Mesendoderm (in vitro differentiated cells): ENCODE results near the gene NEGR1.

Source experiments
- DNase-seq: peaks from one replicate; pipeline ENCODE4 v3.0.0; 2013
- H2AK5ac ChIP-seq: 2 replicates; pipeline ENCODE4 v1.6.1; 2013; ENCODE audit warnings: low read length, inconsistent platforms
- H2BK120ac ChIP-seq: 2 replicates; pipeline ENCODE4 v1.6.1; 2013; ENCODE audit warnings: low read depth, mild to moderate bottlenecking, low read length, moderate library complexity, mixed read lengths
- H2BK15ac ChIP-seq: replicated peaks from 2 replicates; pipeline ENCODE4 v1.6.1; 2013; ENCODE audit warnings: low read depth, mild to moderate bottlenecking, moderate library complexity
- H2BK5ac ChIP-seq: 2 replicates; pipeline ENCODE4 v1.6.1; 2013; ENCODE audit warnings: low read length, inconsistent platforms
- H3K18ac ChIP-seq: 2 replicates; pipeline ENCODE4 v1.6.1; 2013; ENCODE audit warnings: mild to moderate bottlenecking, low read length, mixed read lengths
- H3K23ac ChIP-seq: one replicate; pipeline ENCODE4 v1.6.1; 2013; ENCODE audit warnings: low read length
- H3K27ac ChIP-seq: 2 replicates; pipeline ENCODE4 v1.5.1; 2013; ENCODE audit warnings: low read depth, mild to moderate bottlenecking, inconsistent platforms, low read length, moderate library complexity
- H3K27me3 ChIP-seq: 2 replicates; pipeline ENCODE4 v1.6.1; 2013; ENCODE audit warnings: low read length, control low read depth, mild to moderate bottlenecking, inconsistent platforms; ENCODE audit not compliant: insufficient read depth, poor library complexity
- H3K36me3 ChIP-seq: 2 replicates; pipeline ENCODE4 v1.6.1; 2013; ENCODE audit warnings: low read length, inconsistent platforms; ENCODE audit not compliant: control insufficient read depth, insufficient read depth
- H3K4ac ChIP-seq: one replicate; pipeline ENCODE4 v1.6.1; 2013; ENCODE audit warnings: low read depth, mild to moderate bottlenecking, low read length, moderate library complexity
- H3K4me1 ChIP-seq: 2 replicates; pipeline ENCODE4 v1.6.1; 2013; ENCODE audit warnings: low read depth, low read length, inconsistent platforms; ENCODE audit not compliant: control insufficient read depth
- H3K4me2 ChIP-seq: 2 replicates; pipeline ENCODE4 v1.6.1; 2013; ENCODE audit warnings: low read length
- H3K4me3 ChIP-seq: 2 replicates; pipeline ENCODE4 v1.5.1; 2013; ENCODE audit warnings: mild to moderate bottlenecking, low read length
- H3K56ac ChIP-seq: one replicate; pipeline ENCODE4 v1.6.1; 2013; ENCODE audit warnings: low read length
- H3K79me1 ChIP-seq: 2 replicates; pipeline ENCODE4 v1.6.1; 2013; ENCODE audit warnings: low read length, inconsistent platforms
- H3K79me2 ChIP-seq: 2 replicates; pipeline ENCODE4 v1.6.1; 2013; ENCODE audit warnings: mild to moderate bottlenecking, low read length; ENCODE audit not compliant: control insufficient read depth, insufficient read depth
- H3K9ac ChIP-seq: 2 replicates; pipeline ENCODE4 v1.6.1; 2013; ENCODE audit warnings: low read length, inconsistent platforms
- H4K5ac ChIP-seq: one replicate; pipeline ENCODE4 v1.6.1; 2013; ENCODE audit warnings: low read length
- H4K8ac ChIP-seq: one replicate; pipeline ENCODE4 v1.6.1; 2013; ENCODE audit warnings: low read depth, mild to moderate bottlenecking, control low read depth, low read length, moderate library complexity
- WGBS: extraction: QIAGEN DNeasy Blood & Tissue Kit; methylation state at CpG from one replicate; pipeline ENCODE4 v1.1.7; 2013; ENCODE audit warnings: low lambda C conversion rate, missing lambda C conversion rate; ENCODE audit not compliant: insufficient coverage; ENCODE audit errors: extremely low coverage; 5-methylcytosine and 5-hydroxymethylcytosine counted together

The NEGR1 gene

DNA sequence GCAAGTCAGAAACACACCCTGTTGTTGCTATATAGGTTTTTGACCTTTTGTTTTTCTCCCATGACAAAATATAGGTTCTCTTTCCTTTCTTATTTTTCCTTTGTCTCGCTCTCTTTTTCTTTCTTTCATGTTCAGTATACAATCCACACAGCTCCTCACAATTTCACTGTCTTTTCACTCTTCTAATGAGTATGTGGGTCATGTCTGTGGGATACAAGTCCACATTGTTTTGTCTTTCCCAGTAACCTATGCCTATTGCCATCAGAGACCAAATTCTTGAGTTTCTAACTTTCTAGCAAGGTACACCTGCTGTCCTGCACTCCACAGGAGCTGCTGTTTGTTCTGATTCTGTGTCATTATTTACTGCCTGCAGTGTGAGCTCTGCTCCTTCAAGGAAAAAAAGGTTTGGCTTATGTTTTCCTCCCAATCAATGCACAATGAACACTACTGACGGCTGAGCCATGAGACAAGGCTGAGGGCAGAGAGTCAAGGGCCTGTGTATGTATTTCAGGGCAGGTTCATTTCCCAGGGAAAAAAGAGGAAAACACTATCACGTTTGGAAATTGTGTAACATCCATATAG, 453.8 kb downstream of the NEGR1 start:
- Histone ChIP-seq H3K27me3 (no peaks in the 10 kb centered on the region), H3K27ac (no peak overlapping the region), H3K18ac (no peak overlapping the region), H3K79me1 (no peaks in the 10 kb centered on the region), H4K5ac (no peak overlapping the region), H2AK5ac (no peak overlapping the region), H4K8ac (no peak overlapping the region), H3K79me2 (no peaks in the 10 kb centered on the region), H3K4me3 (no peak overlapping the region), H3K36me3 (no peaks in the 10 kb centered on the region), H3K4me2 (no peak overlapping the region), H2BK120ac (no peak overlapping the region), H3K56ac (no peak overlapping the region), H3K4me1 (no peaks in the 10 kb centered on the region), H2BK15ac (no peak overlapping the region), H3K4ac (no peak overlapping the region), H3K9ac (no peak overlapping the region), H3K23ac (no peak overlapping the region), H2BK5ac (no peak overlapping the region)
- WGBS, result no CpG with 5 or more reads among the region's 3 CpGs
- DNase-seq, result no peak

DNA sequence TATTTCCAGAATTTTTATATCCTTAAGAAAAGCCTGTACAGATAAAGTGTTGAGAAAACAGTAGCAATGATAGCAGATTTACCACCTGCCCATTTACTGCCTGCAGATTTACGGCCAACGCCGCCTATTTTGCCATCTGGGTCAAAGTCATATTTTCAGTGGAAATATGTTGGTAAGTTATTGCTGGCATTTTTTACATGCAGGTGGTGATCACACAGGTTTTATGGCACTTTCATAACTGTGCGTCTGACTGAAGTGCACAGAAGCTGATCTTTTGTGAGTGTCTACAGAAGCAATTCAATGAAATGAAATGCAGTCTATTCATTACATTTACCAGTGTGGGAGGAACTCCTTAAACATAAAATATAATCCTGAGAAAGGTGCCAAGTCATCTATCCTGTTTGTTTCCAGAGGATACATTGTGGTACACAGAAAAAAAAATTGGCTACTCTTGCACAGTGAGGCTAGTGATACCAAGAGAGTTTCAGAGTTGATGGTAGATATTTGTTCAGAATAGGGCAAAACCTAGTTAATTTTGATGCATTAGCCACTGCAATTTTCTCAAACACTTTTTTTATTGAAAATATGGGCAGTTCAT, 458.5 kb downstream of the NEGR1 start:
- Histone ChIP-seq H3K4ac (no peak overlapping the region), H3K23ac (no peak overlapping the region), H3K4me3 (no peak overlapping the region), H3K27me3 (no peaks in the 10 kb centered on the region), H2BK120ac (no peak overlapping the region), H2BK15ac (no peak overlapping the region), H3K56ac (no peak overlapping the region), H3K36me3 (no peaks in the 10 kb centered on the region), H4K5ac (no peak overlapping the region), H2AK5ac (no peak overlapping the region), H3K79me1 (no peaks in the 10 kb centered on the region), H3K18ac (no peak overlapping the region), H3K79me2 (no peaks in the 10 kb centered on the region), H2BK5ac (no peak overlapping the region), H3K9ac (no peak overlapping the region), H3K27ac (no peak overlapping the region), H4K8ac (no peak overlapping the region), H3K4me1 (no peaks in the 10 kb centered on the region), H3K4me2 (no peak overlapping the region)
- no peak for DNase-seq
- WGBS, result no CpG with 5 or more reads among the region's 4 CpGs

DNA sequence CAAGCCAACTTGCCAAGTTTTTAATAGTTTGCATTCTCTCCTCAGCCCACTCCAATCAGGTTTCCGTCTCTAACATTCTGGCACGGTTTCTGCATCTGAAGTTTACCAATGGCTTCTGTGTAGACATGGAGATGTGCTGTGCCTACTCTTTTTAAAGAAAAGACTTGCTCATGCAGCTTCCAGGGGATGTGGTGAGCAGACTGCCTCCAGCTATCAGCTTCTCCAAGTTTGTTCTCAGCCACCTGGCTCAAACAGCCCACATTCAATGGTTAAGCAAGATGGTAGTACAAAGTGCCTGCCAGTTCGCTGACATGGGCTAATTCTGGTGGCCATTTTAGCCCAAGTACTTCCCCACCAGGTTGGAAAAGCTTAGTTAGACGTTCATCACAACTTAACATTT, 465.3 kb downstream of the NEGR1 start:
- H4K5ac ChIP-seq, result no peak overlapping the region
- no peaks in the 10 kb centered on the region for H3K27me3 ChIP-seq
- no peak overlapping the region for H3K23ac ChIP-seq
- no peak overlapping the region for H3K4me2 ChIP-seq
- H3K79me2 ChIP-seq, result no peaks in the 10 kb centered on the region
- no peak overlapping the region for H3K27ac ChIP-seq
- no peak overlapping the region for H2BK120ac ChIP-seq
- no peak overlapping the region for H2AK5ac ChIP-seq
- no peak overlapping the region for H3K4me3 ChIP-seq
- H3K79me1 ChIP-seq, result no peaks in the 10 kb centered on the region
- H3K18ac ChIP-seq, result no peak overlapping the region
- H3K9ac ChIP-seq, result no peak overlapping the region
- no peak overlapping the region for H2BK5ac ChIP-seq
- no peak overlapping the region for H3K4ac ChIP-seq
- WGBS, result no CpG with 5 or more reads among the region's 4 CpGs
- H3K36me3 ChIP-seq, result no peaks in the 10 kb centered on the region
- H4K8ac ChIP-seq, result no peak overlapping the region
- no peak overlapping the region for H2BK15ac ChIP-seq
- H3K4me1 ChIP-seq, result no peaks in the 10 kb centered on the region
- DNase-seq, result no peak
- H3K56ac ChIP-seq, result no peak overlapping the region

DNA sequence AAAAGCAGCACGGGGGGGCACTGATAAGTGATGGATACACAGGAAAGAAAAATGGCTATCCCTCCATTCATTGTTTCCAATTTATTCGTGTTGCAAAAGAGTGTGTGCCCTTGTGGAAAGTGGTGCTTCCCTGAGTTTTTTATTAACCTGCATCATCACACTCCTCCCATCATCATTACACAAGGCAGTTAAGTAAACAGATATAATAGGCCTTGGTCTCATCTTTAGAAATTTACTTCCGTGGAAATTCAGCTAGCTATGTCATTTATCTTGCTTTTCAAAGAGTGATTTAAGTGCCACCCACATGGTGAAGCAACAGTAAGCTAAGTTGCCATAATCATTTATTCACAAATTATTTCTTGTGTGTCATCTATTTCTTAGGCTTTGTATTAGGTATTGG, 473.3 kb downstream of the NEGR1 start:
- H2BK120ac ChIP-seq, result no peak overlapping the region
- no peak overlapping the region for H3K9ac ChIP-seq
- H3K4ac ChIP-seq, result no peak overlapping the region
- DNase-seq, result no peak
- H4K5ac ChIP-seq, result no peak overlapping the region
- no CpG with 5 or more reads among the region's 3 CpGs for WGBS
- no peaks in the 10 kb centered on the region for H3K36me3 ChIP-seq
- no peak overlapping the region for H3K23ac ChIP-seq
- H3K56ac ChIP-seq, result no peak overlapping the region
- H3K4me1 ChIP-seq, result no peaks in the 10 kb centered on the region
- H3K4me2 ChIP-seq, result no peak overlapping the region
- no peak overlapping the region for H3K18ac ChIP-seq
- no peak overlapping the region for H2AK5ac ChIP-seq
- no peak overlapping the region for H4K8ac ChIP-seq
- no peak overlapping the region for H3K27ac ChIP-seq
- H3K79me2 ChIP-seq, result no peaks in the 10 kb centered on the region
- no peaks in the 10 kb centered on the region for H3K79me1 ChIP-seq
- H2BK15ac ChIP-seq, result no peak overlapping the region
- H3K4me3 ChIP-seq, result no peak overlapping the region
- H2BK5ac ChIP-seq, result no peak overlapping the region
- no peaks in the 10 kb centered on the region for H3K27me3 ChIP-seq

DNA sequence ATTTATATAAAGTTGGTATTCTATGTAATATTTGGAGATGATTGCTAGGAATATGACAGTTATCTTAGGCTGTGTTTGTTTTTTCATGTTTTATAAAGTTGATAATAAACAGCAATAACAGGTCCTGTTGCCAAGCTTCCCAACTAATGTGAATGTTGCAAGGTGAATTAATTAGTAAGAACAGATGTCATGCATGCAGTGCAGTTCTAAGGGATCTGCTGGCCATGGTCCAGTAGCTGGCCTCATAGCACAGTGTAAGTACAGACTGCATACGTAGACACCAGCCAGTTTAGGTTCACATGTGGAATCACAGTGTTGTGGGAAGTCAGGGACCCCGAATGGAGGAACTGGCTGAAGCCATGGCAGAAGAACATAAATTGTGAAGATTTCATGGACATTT, 478.2 kb downstream of the NEGR1 start:
- Histone ChIP-seq H3K18ac (no peak overlapping the region), H3K79me1 (no peaks in the 10 kb centered on the region), H3K36me3 (no peaks in the 10 kb centered on the region), H3K4ac (no peak overlapping the region), H4K8ac (no peak overlapping the region), H3K9ac (no peak overlapping the region), H2BK15ac (no peak overlapping the region), H3K56ac (no peak overlapping the region), H3K4me2 (no peak overlapping the region), H3K4me1 (no peaks in the 10 kb centered on the region), H4K5ac (no peak overlapping the region), H2BK120ac (no peak overlapping the region), H2BK5ac (no peak overlapping the region), H3K27ac (no peak overlapping the region), H3K79me2 (no peaks in the 10 kb centered on the region), H2AK5ac (no peak overlapping the region), H3K27me3 (no peaks in the 10 kb centered on the region), H3K4me3 (no peak overlapping the region), H3K23ac (no peak overlapping the region)
- DNase-seq, result no peak
- WGBS, result no CpG with 5 or more reads among the region's 2 CpGs

DNA sequence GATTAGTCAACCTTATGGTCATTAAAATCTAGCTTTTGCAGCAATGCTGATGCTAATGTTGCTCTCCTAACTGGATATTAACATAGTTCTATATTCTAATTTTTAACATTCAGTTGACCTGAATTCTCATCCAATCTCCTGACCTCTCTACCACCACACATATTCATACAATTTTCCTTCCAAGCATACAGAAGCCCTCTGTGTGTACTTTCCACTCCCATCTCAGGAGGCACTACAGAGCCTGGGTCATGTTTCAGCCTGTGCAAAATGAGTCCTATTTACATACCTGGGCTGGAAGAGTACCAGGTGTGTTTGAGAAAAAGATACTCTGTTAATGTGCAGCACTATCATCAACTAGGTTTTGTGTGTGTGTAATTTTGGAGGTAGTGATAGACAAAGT, 486.3 kb downstream of the NEGR1 start:
- DNase-seq, result peak; percentile 6
- no peak overlapping the region for H3K18ac ChIP-seq

More for the DNA sequence above, 486.3 kb downstream of the NEGR1 start:
- Histone ChIP-seq H2AK5ac (no peak overlapping the region), H3K27ac (no peak overlapping the region), H3K4ac (no peak overlapping the region), H4K5ac (no peak overlapping the region), H3K79me2 (no peaks in the 10 kb centered on the region), H3K27me3 (no peaks in the 10 kb centered on the region), H2BK5ac (no peak overlapping the region), H3K79me1 (no peaks in the 10 kb centered on the region), H4K8ac (no peak overlapping the region), H3K23ac (no peak overlapping the region), H3K56ac (no peak overlapping the region), H3K9ac (no peak overlapping the region), H2BK15ac (no peak overlapping the region), H3K4me2 (no peak overlapping the region), H3K4me3 (no peak overlapping the region), H3K4me1 (no peaks in the 10 kb centered on the region), H2BK120ac (no peak overlapping the region), H3K36me3 (no peaks in the 10 kb centered on the region)
